Neural progenitor cell (in vitro differentiated cells): ENCODE data around the gene CFAP74.

Source experiments
- CTCF ChIP-seq: fragments of 200-600 bp; sonication (generic); IDR thresholded peaks from 2 replicates; pipeline ENCODE4 v1.5.1; 2017; ENCODE audit warnings: antibody characterized with exemption, mild to moderate bottlenecking
- EZH2 ChIP-seq: fragments of 200-600 bp; sonication (generic); IDR thresholded peaks from 2 replicates; pipeline ENCODE4 v1.6.1; 2017; ENCODE audit warnings: antibody characterized with exemption, mild to moderate bottlenecking, moderate library complexity
- EZH2phosphoT487 ChIP-seq: fragments of 200-600 bp; sonication (generic); IDR thresholded peaks from 2 replicates; pipeline ENCODE4 v1.6.1; 2017; ENCODE audit warnings: antibody characterized with exemption

DNA sequence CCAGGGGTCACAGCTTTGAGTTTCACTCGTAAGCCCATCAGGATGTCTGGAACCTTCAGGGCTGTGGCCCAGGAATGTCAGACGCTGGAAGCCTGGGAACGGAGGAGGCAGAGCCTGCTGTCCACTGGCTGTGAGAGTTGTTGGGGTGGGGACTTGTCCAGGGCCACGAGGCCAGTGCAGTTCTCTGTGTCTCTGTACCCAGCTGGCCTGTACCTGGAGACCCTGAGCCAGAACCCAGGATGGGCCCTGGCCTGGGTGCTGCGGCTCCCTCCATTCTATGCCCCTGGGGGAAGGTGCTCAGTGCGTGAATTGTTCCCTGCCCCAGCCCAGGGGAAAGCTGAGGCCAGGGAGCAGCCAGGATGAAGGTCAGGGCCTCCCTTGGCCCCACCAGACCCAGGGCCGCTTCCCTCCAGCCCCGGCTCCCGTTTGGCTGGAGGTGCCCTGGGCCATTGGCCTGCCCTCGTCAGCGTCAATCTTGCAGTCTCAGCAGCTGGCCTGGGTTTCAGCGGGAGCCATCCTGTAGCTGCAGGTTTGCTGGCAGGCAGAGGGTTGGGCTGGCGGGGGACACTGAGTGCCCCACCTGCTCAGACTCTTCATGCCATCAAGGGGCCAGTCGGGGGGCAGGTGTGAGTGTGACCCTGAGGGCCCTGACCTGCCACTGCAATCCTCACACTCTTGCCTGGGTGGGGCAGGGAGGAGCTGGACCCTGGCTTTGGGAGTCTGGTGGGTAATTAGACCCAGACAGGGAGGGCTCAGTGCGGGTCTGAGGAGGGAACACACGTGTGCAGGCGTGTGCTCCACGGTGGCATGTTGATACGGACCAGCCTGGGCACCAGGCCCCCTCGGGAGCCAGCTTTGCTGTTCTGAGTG is 89.2 kb downstream of the CFAP74 start:
- no peak for TF ChIP-seq CTCF
- TF ChIP-seq EZH2phosphoT487, result no peak
- no peak for TF ChIP-seq EZH2
